Subcutaneous abdominal adipose tissue (tissue), 5 donors: Measurements from ENCODE around the gene NLRC5.

Experiments
- H3K27ac ChIP-seq: one replicate; pipeline ENCODE4 v1.7.0; 2013; ENCODE audit warnings: low read depth, mild to moderate bottlenecking, inconsistent platforms, low read length, moderate library complexity
- H3K27me3 ChIP-seq, 5 donors: one replicate each; pipeline ENCODE4 v1.7.0; 2013; ENCODE audit warnings: low read length in 5 of 5, inconsistent platforms in 1 of 5; ENCODE audit not compliant: control insufficient read depth in 5 of 5, insufficient read depth in 4 of 5
- H3K36me3 ChIP-seq, 5 donors: one replicate each; pipeline ENCODE4 v1.7.0; 2013; ENCODE audit warnings: low read length in 5 of 5; ENCODE audit not compliant: control insufficient read depth in 5 of 5, insufficient read depth in 5 of 5
- H3K4me1 ChIP-seq, 5 donors: one replicate each; pipeline ENCODE4 v1.7.0; 2013; ENCODE audit warnings: low read length in 5 of 5, mild to moderate bottlenecking in 3 of 5, moderate library complexity in 1 of 5; ENCODE audit not compliant: control insufficient read depth in 5 of 5, insufficient read depth in 5 of 5
- H3K4me3 ChIP-seq, 5 donors: one replicate each; pipeline ENCODE4 v1.7.0; 2013; ENCODE audit warnings: low read length in 5 of 5, low read depth in 1 of 5
- H3K9ac ChIP-seq, 5 donors: one replicate each; pipeline ENCODE4 v1.7.0; 2013; ENCODE audit warnings: low read length in 5 of 5, mild to moderate bottlenecking in 4 of 5, moderate library complexity in 3 of 5
- H3K9me3 ChIP-seq, 5 donors: one replicate each; pipeline ENCODE4 v1.7.0; 2013; ENCODE audit warnings: low read length in 5 of 5; ENCODE audit not compliant: control insufficient read depth in 5 of 5
- donor health status: healthy.
- donor health status: healthy.
- donor health status: healthy.
- donor health status: healthy.
- donor health status: healthy.

Gene NLRC5

GRCh38 chr16:57039148-57039812 lies 49.9 kb downstream of the NLRC5 start:
- no peaks in the 10 kb centered on the region for H3K27me3 ChIP-seq
- H3K9me3 ChIP-seq = peaks cover 0 to 5% (median 0%) of the 10 kb centered on the region in 5 donors
- H3K36me3 ChIP-seq = peaks cover 0 to 69% (median 58%) of the 10 kb centered on the region in 5 donors
- H3K4me3 ChIP-seq = no peak overlapping the region
- no peak overlapping the region for H3K27ac ChIP-seq
- H3K4me1 ChIP-seq = peaks cover 2 to 50% (median 40%) of the 10 kb centered on the region in 5 donors
- H3K9ac ChIP-seq = no peak overlapping the region

GRCh38 chr16:57041182-57042156 lies 52.1 kb downstream of the NLRC5 start:
- no peak overlapping the region for H3K4me3 ChIP-seq
- no peak overlapping the region for H3K9ac ChIP-seq

GRCh38 chr16:57042157-57043111 lies 53.1 kb downstream of the NLRC5 start:
- Histone ChIP-seq H3K27ac (no peak overlapping the region), H3K4me3 (no peak overlapping the region), H3K36me3 (peaks cover 0 to 70% (median 36%) of the 10 kb centered on the region in 5 donors), H3K9me3 (peaks cover 0 to 5% (median 0%) of the 10 kb centered on the region in 5 donors), H3K9ac (peak overlapping the region in 1 of 5 donors; percentile 38), H3K27me3 (no peaks in the 10 kb centered on the region), H3K4me1 (peaks cover 2 to 54% (median 45%) of the 10 kb centered on the region in 5 donors)

More at GRCh38 chr16:57041182-57042156, 52.1 kb downstream of the NLRC5 start:
- Histone ChIP-seq H3K9me3 (peaks cover 0 to 5% (median 0%) of the 10 kb centered on the region in 5 donors), H3K27ac (no peak overlapping the region), H3K36me3 (peaks cover 0 to 68% (median 42%) of the 10 kb centered on the region in 5 donors), H3K27me3 (no peaks in the 10 kb centered on the region), H3K4me1 (peaks cover 2 to 62% (median 51%) of the 10 kb centered on the region in 5 donors)

GRCh38 chr16:57043248-57043647 lies 53.9 kb downstream of the NLRC5 start:
- Histone ChIP-seq H3K9me3 (peaks cover 0 to 5% (median 0%) of the 10 kb centered on the region in 5 donors), H3K27ac (no peak overlapping the region), H3K4me1 (peaks cover 2 to 54% (median 44%) of the 10 kb centered on the region in 5 donors), H3K9ac (no peak overlapping the region), H3K4me3 (no peak overlapping the region), H3K27me3 (no peaks in the 10 kb centered on the region), H3K36me3 (peaks cover 3 to 74% (median 41%) of the 10 kb centered on the region in 5 donors)

GRCh38 chr16:57044931-57045693 lies 55.8 kb downstream of the NLRC5 start:
- Histone ChIP-seq H3K4me1 (peaks cover 2 to 39% (median 34%) of the 10 kb centered on the region in 5 donors), H3K27me3 (no peaks in the 10 kb centered on the region), H3K36me3 (peaks cover 3 to 82% (median 38%) of the 10 kb centered on the region in 5 donors), H3K9me3 (peaks cover 0 to 5% (median 0%) of the 10 kb centered on the region in 5 donors), H3K4me3 (peak overlapping the region in 4 of 5 donors; percentile 7 to 44 (median 36)), H3K9ac (peak overlapping the region in 1 of 5 donors; percentile 35), H3K27ac (no peak overlapping the region)

GRCh38 chr16:57045694-57046381 lies 56.5 kb downstream of the NLRC5 start:
- no peak overlapping the region for H3K27ac ChIP-seq
- peaks cover 2 to 32% (median 29%) of the 10 kb centered on the region in 5 donors for H3K4me1 ChIP-seq
- no peaks in the 10 kb centered on the region for H3K27me3 ChIP-seq
- peak overlapping the region in 4 of 5 donors; percentile 7 to 44 (median 36) for H3K4me3 ChIP-seq
- peaks cover 3 to 79% (median 32%) of the 10 kb centered on the region in 5 donors for H3K36me3 ChIP-seq
- H3K9me3 ChIP-seq = peaks cover 0 to 5% (median 0%) of the 10 kb centered on the region in 5 donors
- peak overlapping the region in 1 of 5 donors; percentile 35 for H3K9ac ChIP-seq

GRCh38 chr16:57048095-57048494 lies 58.7 kb downstream of the NLRC5 start:
- H3K27ac ChIP-seq = no peak overlapping the region
- H3K9ac ChIP-seq = no peak overlapping the region
- H3K4me3 ChIP-seq = no peak overlapping the region
- H3K9me3 ChIP-seq = no peaks in the 10 kb centered on the region
- H3K27me3 ChIP-seq = no peaks in the 10 kb centered on the region
- peaks cover 0 to 12% (median 9%) of the 10 kb centered on the region in 5 donors for H3K4me1 ChIP-seq
- H3K36me3 ChIP-seq = peaks cover 3 to 75% (median 37%) of the 10 kb centered on the region in 5 donors

GRCh38 chr16:57049678-57050077 lies 60.3 kb downstream of the NLRC5 start:
- H3K9ac ChIP-seq = no peak overlapping the region
- H3K4me1 ChIP-seq = peaks cover 0 to 12% (median 9%) of the 10 kb centered on the region in 5 donors
- no peak overlapping the region for H3K27ac ChIP-seq
- H3K27me3 ChIP-seq = no peaks in the 10 kb centered on the region
- peaks cover 3 to 77% (median 29%) of the 10 kb centered on the region in 5 donors for H3K36me3 ChIP-seq
- H3K4me3 ChIP-seq = no peak overlapping the region
- H3K9me3 ChIP-seq = no peaks in the 10 kb centered on the region
